Parathyroid adenoma (tissue), 2 donors: ENCODE measurements around the gene LPAR1.

Source experiments
- H2AFZ ChIP-seq: fragments of 300-600 bp; sonication (generic); one replicate; pipeline ENCODE4 v1.7.0; 2017; ENCODE audit warnings: antibody characterized with exemption, mild to moderate bottlenecking
- H3K27ac ChIP-seq: fragments of 300-600 bp; sonication (generic); one replicate; pipeline ENCODE4 v1.7.0; 2017
- H3K27me3 ChIP-seq: fragments of 300-600 bp; sonication (generic); one replicate; pipeline ENCODE4 v1.7.0; 2017; ENCODE audit warnings: low read length; ENCODE audit not compliant: control insufficient read depth, insufficient read depth
- H3K36me3 ChIP-seq: fragments of 300-600 bp; sonication (generic); one replicate; pipeline ENCODE4 v1.7.0; 2017; ENCODE audit warnings: low read length; ENCODE audit not compliant: control insufficient read depth, insufficient read depth
- H3K4me1 ChIP-seq: fragments of 300-600 bp; sonication (generic); one replicate; pipeline ENCODE4 v1.7.0; 2017; ENCODE audit warnings: control low read depth
- H3K4me2 ChIP-seq: fragments of 300-600 bp; sonication (generic); one replicate; pipeline ENCODE4 v1.7.0; 2017; ENCODE audit warnings: low read length
- H3K4me3 ChIP-seq: fragments of 300-600 bp; sonication (generic); one replicate; pipeline ENCODE4 v1.7.0; 2017; ENCODE audit warnings: low read depth, low read length
- H3K79me2 ChIP-seq: fragments of 300-600 bp; sonication (generic); one replicate; pipeline ENCODE4 v1.7.0; 2017; ENCODE audit warnings: control low read depth
- H3K9ac ChIP-seq: fragments of 300-600 bp; sonication (generic); one replicate; pipeline ENCODE4 v1.7.0; 2017; ENCODE audit warnings: mild to moderate bottlenecking
- H3K9me3 ChIP-seq: fragments of 300-600 bp; sonication (generic); one replicate; pipeline ENCODE4 v1.7.0; 2017; ENCODE audit warnings: low read length; ENCODE audit not compliant: control insufficient read depth
- TF ChIP-seq, protein P1 (sequence below): fragments of 300-600 bp; sonication (generic); IDR thresholded peaks from one replicate; pipeline ENCODE4 v1.7.0; 2017; ENCODE audit warnings: antibody characterized with exemption, mild to moderate bottlenecking
- donor health status: primary hyperparathyroidism.

The LPAR1 gene

DNA sequence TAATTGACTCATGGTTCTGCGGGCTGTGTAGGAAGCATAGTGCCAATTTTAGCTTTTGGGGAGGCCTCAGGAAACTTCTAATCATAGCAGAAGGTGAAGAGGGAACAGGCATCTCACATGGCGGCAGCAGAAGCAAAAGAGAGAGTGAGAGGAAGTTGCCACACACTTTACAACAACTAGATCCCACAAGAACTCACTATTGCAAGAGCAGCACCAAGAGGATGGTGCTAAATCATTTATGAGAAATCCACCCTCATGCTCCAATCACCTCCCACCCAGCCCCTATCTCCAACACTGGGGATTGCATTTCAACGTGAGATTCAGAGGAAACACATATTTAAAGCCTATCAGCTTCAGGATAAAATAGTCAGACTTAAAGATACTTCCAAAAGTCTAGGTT lies 36.1 kb upstream of the LPAR1 start:
- no peak overlapping the region for H3K27ac ChIP-seq
- no peaks in the 10 kb centered on the region for H3K27me3 ChIP-seq
- H3K4me2 ChIP-seq = no peak overlapping the region
- H3K9me3 ChIP-seq = no peaks in the 10 kb centered on the region
- no peak overlapping the region for H2AFZ ChIP-seq
- no peaks in the 10 kb centered on the region for H3K4me1 ChIP-seq
- H3K79me2 ChIP-seq = no peaks in the 10 kb centered on the region
- H3K4me3 ChIP-seq = no peak overlapping the region
- TF ChIP-seq, protein P1, sequence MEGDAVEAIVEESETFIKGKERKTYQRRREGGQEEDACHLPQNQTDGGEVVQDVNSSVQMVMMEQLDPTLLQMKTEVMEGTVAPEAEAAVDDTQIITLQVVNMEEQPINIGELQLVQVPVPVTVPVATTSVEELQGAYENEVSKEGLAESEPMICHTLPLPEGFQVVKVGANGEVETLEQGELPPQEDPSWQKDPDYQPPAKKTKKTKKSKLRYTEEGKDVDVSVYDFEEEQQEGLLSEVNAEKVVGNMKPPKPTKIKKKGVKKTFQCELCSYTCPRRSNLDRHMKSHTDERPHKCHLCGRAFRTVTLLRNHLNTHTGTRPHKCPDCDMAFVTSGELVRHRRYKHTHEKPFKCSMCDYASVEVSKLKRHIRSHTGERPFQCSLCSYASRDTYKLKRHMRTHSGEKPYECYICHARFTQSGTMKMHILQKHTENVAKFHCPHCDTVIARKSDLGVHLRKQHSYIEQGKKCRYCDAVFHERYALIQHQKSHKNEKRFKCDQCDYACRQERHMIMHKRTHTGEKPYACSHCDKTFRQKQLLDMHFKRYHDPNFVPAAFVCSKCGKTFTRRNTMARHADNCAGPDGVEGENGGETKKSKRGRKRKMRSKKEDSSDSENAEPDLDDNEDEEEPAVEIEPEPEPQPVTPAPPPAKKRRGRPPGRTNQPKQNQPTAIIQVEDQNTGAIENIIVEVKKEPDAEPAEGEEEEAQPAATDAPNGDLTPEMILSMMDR = no peak
- H3K9ac ChIP-seq = no peak overlapping the region
- no peaks in the 10 kb centered on the region for H3K36me3 ChIP-seq

- no peak overlapping the region for H3K9ac ChIP-seq
- no peaks in the 10 kb centered on the region for H3K4me1 ChIP-seq
- TF ChIP-seq, protein P1 = no peak
- H2AFZ ChIP-seq = no peak overlapping the region
- H3K27ac ChIP-seq = no peak overlapping the region
- no peaks in the 10 kb centered on the region for H3K36me3 ChIP-seq
- no peaks in the 10 kb centered on the region for H3K27me3 ChIP-seq
- H3K4me3 ChIP-seq = no peak overlapping the region
- no peak overlapping the region for H3K4me2 ChIP-seq
- H3K9me3 ChIP-seq = no peaks in the 10 kb centered on the region
- no peaks in the 10 kb centered on the region for H3K79me2 ChIP-seq
Measured at GRCh38 chr9:111069183-111069582, 30.9 kb upstream of the LPAR1 start.

- no peak overlapping the region for H3K27ac ChIP-seq
- H3K27me3 ChIP-seq = no peaks in the 10 kb centered on the region
- H3K4me3 ChIP-seq = no peak overlapping the region
- no peaks in the 10 kb centered on the region for H3K79me2 ChIP-seq
- H3K36me3 ChIP-seq = no peaks in the 10 kb centered on the region
- no peak overlapping the region for H3K9ac ChIP-seq
- TF ChIP-seq, protein P1 = no peak
- no peaks in the 10 kb centered on the region for H3K4me1 ChIP-seq
- no peak overlapping the region for H2AFZ ChIP-seq
- H3K4me2 ChIP-seq = no peak overlapping the region
- H3K9me3 ChIP-seq = no peaks in the 10 kb centered on the region
Measured at GRCh38 chr9:111068771-111069170, 30.5 kb upstream of the LPAR1 start.

- Histone ChIP-seq H3K27ac (no peak overlapping the region), H3K4me2 (no peak overlapping the region), H3K4me3 (no peak overlapping the region), H3K9ac (no peak overlapping the region), H3K4me1 (no peaks in the 10 kb centered on the region), H3K36me3 (no peaks in the 10 kb centered on the region), H3K79me2 (no peaks in the 10 kb centered on the region), H2AFZ (no peak overlapping the region), H3K9me3 (no peaks in the 10 kb centered on the region), H3K27me3 (no peaks in the 10 kb centered on the region)
- TF ChIP-seq, protein P1 = no peak
Measured at GRCh38 chr9:111068383-111068730, 30.1 kb upstream of the LPAR1 start.

DNA sequence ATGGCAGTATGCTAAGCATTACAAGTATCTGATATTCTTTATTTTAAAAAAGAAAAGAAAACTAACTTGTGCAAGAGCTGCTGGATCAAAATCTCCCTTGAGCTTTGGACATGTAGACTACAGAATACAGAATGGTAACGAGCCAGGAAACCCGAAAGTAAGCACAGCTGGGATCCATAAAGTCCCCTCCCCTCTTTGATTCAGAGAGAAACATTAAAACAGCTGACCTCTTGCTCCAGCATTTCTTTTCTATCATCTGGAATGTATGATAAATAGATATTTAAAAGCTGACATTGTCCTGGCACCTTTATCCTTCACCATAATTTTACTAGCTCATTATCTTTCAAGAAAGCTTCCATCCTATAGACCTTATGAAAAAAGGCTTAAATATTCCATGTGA lies 28.2 kb upstream of the LPAR1 start:
- Histone ChIP-seq H3K4me2 (no peak overlapping the region), H3K79me2 (no peaks in the 10 kb centered on the region), H3K36me3 (no peaks in the 10 kb centered on the region), H2AFZ (no peak overlapping the region), H3K4me1 (no peaks in the 10 kb centered on the region), H3K9ac (no peak overlapping the region), H3K9me3 (no peaks in the 10 kb centered on the region), H3K27me3 (no peaks in the 10 kb centered on the region), H3K27ac (no peak overlapping the region), H3K4me3 (no peak overlapping the region)
- TF ChIP-seq, protein P1 = no peak
